BLaER1 (cell line): Measurements from ENCODE around the gene ZNF536.
A peak's percentile ranks its signal among the peaks of the same experiment; 100 is the strongest.

ENCODE experiments used
- H3K27ac ChIP-seq: shearing (Covaris generic); formaldehyde crosslinking; 2 replicates; pipeline ENCODE4 v1.8.1; 2022
- H3K27me3 ChIP-seq: shearing (Covaris generic); formaldehyde crosslinking; 2 replicates; pipeline ENCODE4 v1.8.1; 2022
- H3K36me3 ChIP-seq: shearing (Covaris generic); formaldehyde crosslinking; 2 replicates; pipeline ENCODE4 v1.8.1; 2022
- H3K4me1 ChIP-seq: shearing (Covaris generic); formaldehyde crosslinking; 2 replicates; pipeline ENCODE4 v1.8.1; 2022
- H3K4me2 ChIP-seq: shearing (Covaris generic); formaldehyde crosslinking; 2 replicates; pipeline ENCODE4 v1.8.1; 2022
- H3K4me3 ChIP-seq: shearing (Covaris generic); formaldehyde crosslinking; 2 replicates; pipeline ENCODE4 v1.8.1; 2022
- H3K9ac ChIP-seq: shearing (Covaris generic); formaldehyde crosslinking; 2 replicates; pipeline ENCODE4 v1.8.1; 2022
- H3K9me3 ChIP-seq: shearing (Covaris generic); formaldehyde crosslinking; 2 replicates; pipeline ENCODE4 v1.8.1; 2022
- H4K20me1 ChIP-seq: shearing (Covaris generic); formaldehyde crosslinking; 2 replicates; pipeline ENCODE4 v1.8.1; 2022
- Cebpa-rat ChIP-seq: shearing (Covaris generic); IDR thresholded peaks from 2 replicates; pipeline ENCODE4 v1.8.1; 2022

ZNF536 gene

DNA sequence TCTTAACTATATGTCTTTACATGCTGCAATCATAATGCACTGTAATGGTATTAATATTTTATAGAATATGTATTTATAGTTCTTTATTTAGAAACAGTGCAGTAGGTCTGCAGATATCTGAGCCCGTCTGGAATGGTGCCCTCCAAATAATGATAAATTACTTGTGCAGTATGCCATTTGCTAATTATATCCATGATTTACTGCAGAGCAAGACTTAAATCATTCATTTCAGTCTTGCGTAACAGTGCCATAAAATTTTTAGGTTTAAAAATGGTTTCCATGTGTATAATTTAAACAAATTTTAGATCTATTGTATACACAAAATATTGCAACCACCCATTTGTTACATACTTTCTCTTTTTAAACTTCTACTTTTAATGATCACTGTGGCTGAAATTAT lies 175.1 kb downstream of the ZNF536 start:
- Histone ChIP-seq H3K27me3 (no peaks in the 10 kb centered on the region), H3K9ac (no peak overlapping the region), H3K36me3 (no peaks in the 10 kb centered on the region), H3K4me1 (peaks cover 20% of the 10 kb centered on the region), H3K27ac (no peak overlapping the region), H3K9me3 (no peaks in the 10 kb centered on the region; the same call in 1 of the 2 replicates), H4K20me1 (no peaks in the 10 kb centered on the region), H3K4me3 (no peak overlapping the region), H3K4me2 (no peak overlapping the region)
- no peak; the same call in 1 of the 2 replicates for TF ChIP-seq Cebpa-rat

DNA sequence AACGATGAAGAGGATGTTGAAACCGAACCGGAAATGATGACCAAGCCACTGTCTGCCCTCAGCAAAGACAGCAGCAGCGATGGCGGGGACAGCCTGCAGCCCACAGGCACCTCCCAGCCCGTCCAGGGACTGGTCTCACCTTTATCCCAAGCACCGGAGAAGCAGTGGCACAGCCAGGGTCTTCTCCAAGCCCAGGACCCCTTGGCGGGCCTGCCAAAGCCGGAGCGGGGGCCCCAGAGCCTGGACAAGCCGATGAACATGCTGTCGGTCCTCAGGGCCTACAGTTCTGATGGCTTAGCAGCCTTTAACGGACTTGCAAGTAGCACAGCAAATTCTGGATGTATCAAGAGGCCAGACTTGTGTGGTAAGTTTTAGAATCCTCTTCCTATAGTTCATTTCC lies 177.0 kb downstream of the ZNF536 start:
- Histone ChIP-seq H4K20me1 (no peaks in the 10 kb centered on the region), H3K9ac (no peak overlapping the region), H3K9me3 (no peaks in the 10 kb centered on the region; the same call in 1 of the 2 replicates), H3K27me3 (no peaks in the 10 kb centered on the region), H3K27ac (no peak overlapping the region), H3K4me1 (peaks cover 20% of the 10 kb centered on the region), H3K36me3 (no peaks in the 10 kb centered on the region), H3K4me2 (no peak overlapping the region), H3K4me3 (no peak overlapping the region)
- TF ChIP-seq Cebpa-rat: no peak

DNA sequence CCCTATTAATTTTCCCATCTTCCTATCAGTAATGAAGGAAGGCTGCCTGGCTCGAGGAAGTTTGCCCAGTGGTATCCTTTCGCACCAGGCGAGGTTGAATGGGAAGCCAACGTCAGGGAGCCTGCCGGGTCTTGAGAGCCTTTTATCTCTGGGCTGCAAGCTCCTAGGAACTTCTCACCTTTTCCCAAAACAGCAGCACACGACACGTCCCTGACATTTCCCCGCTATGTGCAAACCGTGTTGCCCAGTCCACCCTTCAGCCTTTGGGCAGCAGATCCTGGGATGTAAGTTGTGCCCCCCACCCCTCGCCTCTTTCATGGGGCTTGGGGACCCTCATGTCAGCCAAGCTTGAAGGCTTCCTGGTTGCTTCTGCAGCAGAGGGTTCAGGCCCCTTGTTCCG lies 179.1 kb downstream of the ZNF536 start:
- Histone ChIP-seq H3K4me1 (peaks cover 20% of the 10 kb centered on the region), H3K9ac (no peak overlapping the region), H3K27me3 (no peaks in the 10 kb centered on the region), H3K9me3 (no peaks in the 10 kb centered on the region; the same call in 1 of the 2 replicates), H3K4me3 (no peak overlapping the region), H3K36me3 (no peaks in the 10 kb centered on the region), H4K20me1 (no peaks in the 10 kb centered on the region), H3K4me2 (peak overlapping the region; percentile 67), H3K27ac (peak overlapping the region; percentile 25)
- TF ChIP-seq Cebpa-rat: no peak

DNA sequence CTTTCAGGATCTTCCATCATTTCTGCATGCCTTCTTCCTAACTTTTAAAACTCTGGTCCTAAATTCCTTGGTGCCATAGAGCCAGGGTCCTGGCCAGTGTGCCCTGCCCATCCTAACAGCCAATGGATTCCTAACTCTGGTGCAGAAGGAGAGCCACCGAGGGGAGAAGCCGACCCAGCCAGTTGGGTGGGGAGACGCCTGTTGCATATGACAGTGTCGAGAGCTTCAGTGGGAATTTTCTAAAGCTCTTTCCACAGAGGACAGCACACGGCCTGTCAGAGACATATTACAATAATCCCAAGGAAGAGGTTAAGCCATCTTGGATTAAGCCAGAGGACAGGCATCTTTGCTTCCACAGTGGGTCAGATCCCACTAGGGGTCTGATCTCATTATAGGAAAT lies 180.4 kb downstream of the ZNF536 start:
- Histone ChIP-seq H3K9ac (no peak overlapping the region), H3K27me3 (no peaks in the 10 kb centered on the region), H3K27ac (no peak overlapping the region), H3K4me3 (no peak overlapping the region), H3K4me1 (peaks cover 20% of the 10 kb centered on the region), H3K9me3 (no peaks in the 10 kb centered on the region; the same call in 1 of the 2 replicates), H3K36me3 (no peaks in the 10 kb centered on the region), H4K20me1 (no peaks in the 10 kb centered on the region), H3K4me2 (no peak overlapping the region)
- TF ChIP-seq Cebpa-rat: no peak

DNA sequence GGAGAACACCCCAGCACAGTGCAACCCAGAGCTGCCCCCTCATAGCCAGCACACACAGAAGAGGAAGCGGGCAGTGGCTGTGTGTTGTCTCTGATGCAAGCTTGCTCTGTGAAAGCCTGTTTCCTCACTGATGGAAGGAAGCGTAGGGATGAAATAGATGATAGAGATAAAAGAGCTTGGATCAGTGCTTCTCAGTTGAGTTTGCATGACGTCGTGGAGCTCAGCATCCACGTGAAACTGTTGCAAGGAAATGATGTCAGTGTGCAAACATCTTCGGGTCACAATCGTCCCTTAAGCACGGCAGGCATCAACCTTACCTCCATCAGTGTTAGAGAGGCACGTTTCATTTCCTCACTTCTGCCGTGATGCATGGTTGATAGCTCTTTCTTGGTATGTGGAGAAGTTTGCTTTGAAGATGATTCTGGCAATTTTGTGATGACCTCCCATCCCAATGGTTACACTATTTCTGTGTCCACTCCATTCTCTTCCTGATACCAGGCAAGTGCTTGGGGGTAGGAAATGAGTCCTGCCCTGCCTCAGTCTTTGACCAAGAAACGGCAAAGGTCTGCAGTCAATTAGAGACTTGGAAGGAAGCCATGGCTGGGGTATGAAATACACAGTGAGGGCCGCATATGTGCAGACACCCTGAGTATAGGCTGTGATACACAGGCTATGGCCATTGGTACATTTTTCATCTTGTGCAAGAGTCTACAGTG lies 183.0 kb downstream of the ZNF536 start:
- no peak for TF ChIP-seq Cebpa-rat
- Histone ChIP-seq H3K36me3 (no peaks in the 10 kb centered on the region), H3K4me2 (no peak overlapping the region), H3K4me1 (peaks cover 19% of the 10 kb centered on the region), H3K4me3 (no peak overlapping the region), H3K9me3 (no peaks in the 10 kb centered on the region), H3K27ac (no peak overlapping the region), H3K9ac (no peak overlapping the region), H4K20me1 (no peaks in the 10 kb centered on the region), H3K27me3 (no peaks in the 10 kb centered on the region)

DNA sequence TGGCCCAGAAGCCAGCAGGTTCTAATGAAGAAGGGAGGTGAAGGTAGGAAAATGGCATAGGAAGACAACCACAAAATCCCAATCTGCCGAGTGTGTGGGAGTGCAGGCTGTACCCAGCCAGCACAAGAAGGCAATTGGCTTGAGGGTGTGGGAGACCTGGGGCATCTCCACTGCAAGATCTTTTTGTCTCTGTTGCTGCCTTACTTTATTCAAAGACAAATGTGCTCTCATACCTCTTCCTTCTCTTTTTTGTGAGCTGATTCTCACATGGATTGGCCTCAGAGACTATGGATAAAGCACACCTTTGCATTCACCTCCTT lies 183.6 kb downstream of the ZNF536 start:
- no peaks in the 10 kb centered on the region for H3K27me3 ChIP-seq
- no peak for TF ChIP-seq Cebpa-rat
- H3K9ac ChIP-seq: no peak overlapping the region
- no peaks in the 10 kb centered on the region for H3K36me3 ChIP-seq
- H3K4me3 ChIP-seq: no peak overlapping the region
- no peaks in the 10 kb centered on the region for H4K20me1 ChIP-seq
- H3K9me3 ChIP-seq: no peaks in the 10 kb centered on the region
- H3K4me2 ChIP-seq: no peak overlapping the region
- peaks cover 14% of the 10 kb centered on the region for H3K4me1 ChIP-seq
- no peak overlapping the region for H3K27ac ChIP-seq

DNA sequence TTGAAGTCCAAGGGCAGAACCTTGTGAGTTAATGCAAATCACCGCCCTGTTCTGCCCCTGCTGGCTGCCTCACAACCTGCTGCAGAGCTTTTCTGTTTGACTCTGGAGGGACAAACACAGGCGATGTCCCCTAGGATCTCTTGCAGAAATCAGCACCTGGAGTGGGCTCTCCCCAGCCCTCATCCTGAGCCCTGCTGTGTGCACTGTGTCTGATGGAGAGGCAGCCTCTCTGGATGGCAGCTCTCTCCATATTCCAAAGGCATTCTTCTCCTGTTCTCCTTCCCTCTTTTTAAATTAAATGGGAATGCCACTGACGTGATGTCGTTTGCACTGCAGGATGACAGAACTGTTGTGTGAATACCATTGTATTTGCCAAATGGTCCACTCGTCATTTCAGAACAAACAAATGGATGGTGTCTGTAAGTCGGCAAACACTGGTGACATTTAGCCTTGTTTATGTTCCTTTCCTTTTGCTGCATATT lies 184.1 kb downstream of the ZNF536 start:
- no peak for TF ChIP-seq Cebpa-rat
- H3K4me3 ChIP-seq: no peak overlapping the region
- no peaks in the 10 kb centered on the region for H3K36me3 ChIP-seq
- no peak overlapping the region for H3K27ac ChIP-seq
- H3K27me3 ChIP-seq: no peaks in the 10 kb centered on the region
- H3K9me3 ChIP-seq: no peaks in the 10 kb centered on the region
- H4K20me1 ChIP-seq: no peaks in the 10 kb centered on the region
- H3K4me1 ChIP-seq: peaks cover 9% of the 10 kb centered on the region
- H3K9ac ChIP-seq: no peak overlapping the region
- H3K4me2 ChIP-seq: no peak overlapping the region

DNA sequence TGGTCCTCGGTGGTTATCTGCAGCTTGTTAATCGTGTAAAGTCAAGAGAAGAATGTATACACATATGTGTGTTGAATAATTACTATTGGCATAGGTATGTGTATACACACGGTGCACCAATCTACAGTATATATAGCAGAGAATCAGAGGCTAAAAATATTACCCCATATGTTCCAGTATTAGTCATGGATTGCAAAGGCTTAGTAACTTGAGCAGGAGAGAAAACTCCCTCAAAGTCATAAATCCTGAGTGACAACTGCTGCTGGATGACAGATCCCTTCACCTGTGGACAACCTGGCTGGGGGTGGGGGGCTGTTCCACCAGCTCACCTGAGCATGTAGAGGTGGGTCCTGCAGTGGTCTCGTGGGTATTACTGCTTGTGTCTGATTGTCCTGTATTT lies 185.0 kb downstream of the ZNF536 start:
- Histone ChIP-seq H3K36me3 (no peaks in the 10 kb centered on the region), H3K9me3 (no peaks in the 10 kb centered on the region), H3K4me3 (no peak overlapping the region), H3K9ac (no peak overlapping the region), H4K20me1 (no peaks in the 10 kb centered on the region), H3K27ac (no peak overlapping the region), H3K27me3 (no peaks in the 10 kb centered on the region), H3K4me1 (no peaks in the 10 kb centered on the region), H3K4me2 (no peak overlapping the region)
- TF ChIP-seq Cebpa-rat: no peak

DNA sequence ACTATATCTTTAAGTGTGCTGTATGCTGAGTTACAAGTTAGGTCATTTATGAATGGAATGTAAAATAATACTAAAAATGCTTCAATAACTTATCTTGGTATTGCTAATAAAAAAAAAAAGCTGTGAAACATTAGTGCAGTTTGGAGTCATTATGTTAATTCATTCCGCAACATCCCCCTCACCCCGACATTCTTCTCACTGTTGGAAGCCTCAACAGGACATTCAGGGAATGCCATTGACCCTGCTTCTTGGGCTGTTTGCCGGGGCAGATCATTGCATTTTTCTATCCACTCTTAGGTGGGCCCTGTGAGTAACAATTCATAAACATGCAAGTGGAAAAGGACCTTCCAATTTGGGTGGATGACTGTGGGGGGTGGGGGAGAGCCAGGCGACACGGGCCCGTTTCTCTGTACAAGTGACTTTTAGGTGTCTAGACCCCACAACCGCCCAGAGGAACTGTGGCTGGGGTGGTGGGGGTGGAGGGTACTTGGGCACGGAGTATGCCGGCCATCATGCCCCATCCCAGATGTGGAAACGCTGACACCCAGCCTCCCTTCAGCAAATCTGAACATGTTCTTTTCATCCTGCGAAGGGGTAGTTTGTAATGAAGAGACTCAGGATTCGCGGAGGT lies 185.9 kb downstream of the ZNF536 start:
- H3K36me3 ChIP-seq: no peaks in the 10 kb centered on the region
- H3K4me3 ChIP-seq: no peak overlapping the region
- H3K27me3 ChIP-seq: no peaks in the 10 kb centered on the region
- no peaks in the 10 kb centered on the region for H4K20me1 ChIP-seq
- no peak overlapping the region for H3K9ac ChIP-seq
- H3K27ac ChIP-seq: no peak overlapping the region
- TF ChIP-seq Cebpa-rat: no peak
- H3K4me2 ChIP-seq: no peak overlapping the region
- H3K9me3 ChIP-seq: no peaks in the 10 kb centered on the region
- H3K4me1 ChIP-seq: no peaks in the 10 kb centered on the region

DNA sequence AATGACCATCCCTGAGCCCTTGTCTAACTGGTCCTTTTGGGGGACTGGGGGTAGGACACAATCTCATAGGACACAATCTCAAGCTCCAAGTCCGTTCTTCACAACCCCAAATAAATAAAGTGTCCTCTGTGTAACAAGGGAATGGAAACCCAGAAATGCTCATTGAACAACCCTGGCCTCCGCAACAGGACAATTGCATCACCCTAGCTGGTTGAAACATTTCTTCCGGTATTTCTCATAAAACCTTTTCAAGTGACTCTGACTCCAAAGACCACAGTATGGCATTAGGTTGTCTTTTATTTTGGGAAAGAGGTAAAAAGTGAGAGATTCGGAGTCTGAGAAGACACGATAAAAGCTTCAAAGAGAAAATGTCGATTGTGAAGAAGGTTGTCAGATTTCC lies 186.6 kb downstream of the ZNF536 start:
- H3K4me3 ChIP-seq: no peak overlapping the region
- H3K27me3 ChIP-seq: no peaks in the 10 kb centered on the region
- H3K4me1 ChIP-seq: no peaks in the 10 kb centered on the region
- H3K36me3 ChIP-seq: no peaks in the 10 kb centered on the region
- H3K27ac ChIP-seq: no peak overlapping the region
- H4K20me1 ChIP-seq: no peaks in the 10 kb centered on the region
- H3K9ac ChIP-seq: no peak overlapping the region
- no peak overlapping the region for H3K4me2 ChIP-seq
- no peaks in the 10 kb centered on the region for H3K9me3 ChIP-seq
- TF ChIP-seq Cebpa-rat: no peak
